ENCODE data around the gene ACLY. TPM values are rescaled to one million over a fixed set of nuclear protein-coding genes. Genes with fewer than 3 reads are reported as not detected.
A peak's percentile ranks its signal among the peaks of the same experiment; 100 is the strongest.

ACLY gene
- total and polyA plus RNA-seq, 2 of the 13 experiments (the other 11 are each of a cell fraction or from before 2014, with no cell fraction given), result 111 to 218 TPM

DNA sequence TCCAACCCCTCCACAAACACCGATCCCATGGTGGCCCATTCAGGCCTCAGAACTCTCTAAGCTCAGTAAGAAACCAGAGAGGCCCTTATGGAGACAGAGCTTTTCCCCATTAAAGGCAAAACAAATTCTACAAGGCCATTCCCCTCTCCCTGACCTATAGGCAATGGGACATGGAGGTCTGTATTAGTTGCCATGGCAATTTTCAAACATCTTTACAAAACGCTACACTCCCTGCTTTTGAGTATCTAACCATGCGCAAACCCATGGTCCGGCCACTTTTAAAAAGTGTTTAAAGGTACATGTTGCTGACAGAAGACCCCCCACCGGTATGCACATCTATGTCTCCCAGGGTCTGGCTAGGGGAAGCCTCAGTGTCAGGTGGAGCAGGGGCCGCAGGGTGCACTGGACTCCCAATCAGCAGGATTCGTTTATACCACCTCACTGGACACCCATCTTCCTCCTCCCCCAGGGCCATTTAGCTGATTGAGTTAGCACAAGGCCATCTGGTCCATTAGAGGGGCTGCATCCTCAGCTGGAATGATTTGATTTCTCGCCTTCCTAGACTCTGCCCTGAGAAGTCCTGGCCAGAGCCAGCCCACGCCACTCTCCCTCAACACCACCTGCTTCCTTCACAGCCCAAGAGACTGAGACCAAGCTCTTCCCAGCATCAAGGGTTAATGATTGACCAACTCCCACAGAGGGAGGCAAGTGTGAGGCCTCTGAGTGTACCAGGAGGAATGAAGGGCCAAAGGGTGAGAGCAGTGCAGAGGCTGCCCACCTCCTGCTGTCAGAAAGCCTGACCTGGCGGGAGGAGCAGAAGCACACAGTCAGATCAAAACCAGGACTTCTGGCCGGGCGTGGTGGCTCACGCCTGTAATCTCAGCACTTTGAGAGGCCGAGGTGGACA is 10.9 kb downstream of the ACLY start (continued):
- TF ChIP-seq, protein P1, sequence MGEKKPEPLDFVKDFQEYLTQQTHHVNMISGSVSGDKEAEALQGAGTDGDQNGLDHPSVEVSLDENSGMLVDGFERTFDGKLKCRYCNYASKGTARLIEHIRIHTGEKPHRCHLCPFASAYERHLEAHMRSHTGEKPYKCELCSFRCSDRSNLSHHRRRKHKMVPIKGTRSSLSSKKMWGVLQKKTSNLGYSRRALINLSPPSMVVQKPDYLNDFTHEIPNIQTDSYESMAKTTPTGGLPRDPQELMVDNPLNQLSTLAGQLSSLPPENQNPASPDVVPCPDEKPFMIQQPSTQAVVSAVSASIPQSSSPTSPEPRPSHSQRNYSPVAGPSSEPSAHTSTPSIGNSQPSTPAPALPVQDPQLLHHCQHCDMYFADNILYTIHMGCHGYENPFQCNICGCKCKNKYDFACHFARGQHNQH (CRISPR knock-in tag; IDR thresholded peaks at IDR 0.05), result peak; percentile 87
- TF ChIP-seq PRMT3 (CRISPR knock-in tag; IDR thresholded peaks at IDR 0.05; ENCODE audit: borderline replicate concordance, low read depth) (no peak), ZSCAN21 (CRISPR knock-in tag; IDR thresholded peaks at IDR 0.05; ENCODE audit: borderline replicate concordance) (peak; percentile 81; the same call in 1 of the 2 replicates), MTA1 (CRISPR knock-in tag; IDR thresholded peaks at IDR 0.05; ENCODE audit: borderline replicate concordance) (peak; percentile 94; the same call in 1 of the 2 replicates), ZNF235 (CRISPR knock-in tag; IDR thresholded peaks at IDR 0.05; ENCODE audit: borderline replicate concordance) (no peak; the same call in 1 of the 2 replicates), KAT8 (CRISPR knock-in tag; IDR thresholded peaks at IDR 0.05) (peak; percentile 77), ZNF12 (CRISPR knock-in tag; IDR thresholded peaks at IDR 0.05) (peak; percentile 28; the same call in 1 of the 2 replicates), ZSCAN12 (CRISPR knock-in tag; IDR thresholded peaks at IDR 0.05) (no peak), ZNF605 (CRISPR knock-in tag; IDR thresholded peaks at IDR 0.05) (no peak; the same call in 1 of the 2 replicates), ATF7-NPFF (CRISPR knock-in tag; IDR thresholded peaks at IDR 0.05; ENCODE audit: low read depth) (peak; percentile 32; the same call in 1 of the 2 replicates), ZNF788 (CRISPR knock-in tag; IDR thresholded peaks at IDR 0.05; ENCODE audit: borderline replicate concordance) (peak; percentile 96; the same call in 1 of the 2 replicates), ZNF33A (CRISPR knock-in tag; IDR thresholded peaks at IDR 0.05; ENCODE audit: borderline replicate concordance) (no peak), RNF2 (conservative IDR thresholded peaks at IDR 0.05; ENCODE audit: low read depth) (no peak)
- TF ChIP-seq, protein P2, sequence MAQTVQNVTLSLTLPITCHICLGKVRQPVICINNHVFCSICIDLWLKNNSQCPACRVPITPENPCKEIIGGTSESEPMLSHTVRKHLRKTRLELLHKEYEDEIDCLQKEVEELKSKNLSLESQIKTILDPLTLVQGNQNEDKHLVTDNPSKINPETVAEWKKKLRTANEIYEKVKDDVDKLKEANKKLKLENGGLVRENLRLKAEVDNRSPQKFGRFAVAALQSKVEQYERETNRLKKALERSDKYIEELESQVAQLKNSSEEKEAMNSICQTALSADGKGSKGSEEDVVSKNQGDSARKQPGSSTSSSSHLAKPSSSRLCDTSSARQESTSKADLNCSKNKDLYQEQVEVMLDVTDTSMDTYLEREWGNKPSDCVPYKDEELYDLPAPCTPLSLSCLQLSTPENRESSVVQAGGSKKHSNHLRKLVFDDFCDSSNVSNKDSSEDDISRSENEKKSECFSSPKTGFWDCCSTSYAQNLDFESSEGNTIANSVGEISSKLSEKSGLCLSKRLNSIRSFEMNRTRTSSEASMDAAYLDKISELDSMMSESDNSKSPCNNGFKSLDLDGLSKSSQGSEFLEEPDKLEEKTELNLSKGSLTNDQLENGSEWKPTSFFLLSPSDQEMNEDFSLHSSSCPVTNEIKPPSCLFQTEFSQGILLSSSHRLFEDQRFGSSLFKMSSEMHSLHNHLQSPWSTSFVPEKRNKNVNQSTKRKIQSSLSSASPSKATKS (CRISPR knock-in tag; IDR thresholded peaks at IDR 0.05), result no peak
- TF ChIP-seq, protein P3, sequence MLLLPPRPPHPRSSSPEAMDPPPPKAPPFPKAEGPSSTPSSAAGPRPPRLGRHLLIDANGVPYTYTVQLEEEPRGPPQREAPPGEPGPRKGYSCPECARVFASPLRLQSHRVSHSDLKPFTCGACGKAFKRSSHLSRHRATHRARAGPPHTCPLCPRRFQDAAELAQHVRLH (CRISPR knock-in tag; IDR thresholded peaks at IDR 0.05; ENCODE audit: borderline replicate concordance, low read depth), result peak; percentile 95
- TF ChIP-seq, protein P4, sequence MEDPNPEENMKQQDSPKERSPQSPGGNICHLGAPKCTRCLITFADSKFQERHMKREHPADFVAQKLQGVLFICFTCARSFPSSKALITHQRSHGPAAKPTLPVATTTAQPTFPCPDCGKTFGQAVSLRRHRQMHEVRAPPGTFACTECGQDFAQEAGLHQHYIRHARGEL (CRISPR knock-in tag; IDR thresholded peaks at IDR 0.05), result no peak
- TF ChIP-seq, protein P5, sequence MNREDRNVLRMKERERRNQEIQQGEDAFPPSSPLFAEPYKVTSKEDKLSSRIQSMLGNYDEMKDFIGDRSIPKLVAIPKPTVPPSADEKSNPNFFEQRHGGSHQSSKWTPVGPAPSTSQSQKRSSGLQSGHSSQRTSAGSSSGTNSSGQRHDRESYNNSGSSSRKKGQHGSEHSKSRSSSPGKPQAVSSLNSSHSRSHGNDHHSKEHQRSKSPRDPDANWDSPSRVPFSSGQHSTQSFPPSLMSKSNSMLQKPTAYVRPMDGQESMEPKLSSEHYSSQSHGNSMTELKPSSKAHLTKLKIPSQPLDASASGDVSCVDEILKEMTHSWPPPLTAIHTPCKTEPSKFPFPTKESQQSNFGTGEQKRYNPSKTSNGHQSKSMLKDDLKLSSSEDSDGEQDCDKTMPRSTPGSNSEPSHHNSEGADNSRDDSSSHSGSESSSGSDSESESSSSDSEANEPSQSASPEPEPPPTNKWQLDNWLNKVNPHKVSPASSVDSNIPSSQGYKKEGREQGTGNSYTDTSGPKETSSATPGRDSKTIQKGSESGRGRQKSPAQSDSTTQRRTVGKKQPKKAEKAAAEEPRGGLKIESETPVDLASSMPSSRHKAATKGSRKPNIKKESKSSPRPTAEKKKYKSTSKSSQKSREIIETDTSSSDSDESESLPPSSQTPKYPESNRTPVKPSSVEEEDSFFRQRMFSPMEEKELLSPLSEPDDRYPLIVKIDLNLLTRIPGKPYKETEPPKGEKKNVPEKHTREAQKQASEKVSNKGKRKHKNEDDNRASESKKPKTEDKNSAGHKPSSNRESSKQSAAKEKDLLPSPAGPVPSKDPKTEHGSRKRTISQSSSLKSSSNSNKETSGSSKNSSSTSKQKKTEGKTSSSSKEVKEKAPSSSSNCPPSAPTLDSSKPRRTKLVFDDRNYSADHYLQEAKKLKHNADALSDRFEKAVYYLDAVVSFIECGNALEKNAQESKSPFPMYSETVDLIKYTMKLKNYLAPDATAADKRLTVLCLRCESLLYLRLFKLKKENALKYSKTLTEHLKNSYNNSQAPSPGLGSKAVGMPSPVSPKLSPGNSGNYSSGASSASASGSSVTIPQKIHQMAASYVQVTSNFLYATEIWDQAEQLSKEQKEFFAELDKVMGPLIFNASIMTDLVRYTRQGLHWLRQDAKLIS (CRISPR knock-in tag; IDR thresholded peaks at IDR 0.05), result no peak
- TF ChIP-seq, protein P6, sequence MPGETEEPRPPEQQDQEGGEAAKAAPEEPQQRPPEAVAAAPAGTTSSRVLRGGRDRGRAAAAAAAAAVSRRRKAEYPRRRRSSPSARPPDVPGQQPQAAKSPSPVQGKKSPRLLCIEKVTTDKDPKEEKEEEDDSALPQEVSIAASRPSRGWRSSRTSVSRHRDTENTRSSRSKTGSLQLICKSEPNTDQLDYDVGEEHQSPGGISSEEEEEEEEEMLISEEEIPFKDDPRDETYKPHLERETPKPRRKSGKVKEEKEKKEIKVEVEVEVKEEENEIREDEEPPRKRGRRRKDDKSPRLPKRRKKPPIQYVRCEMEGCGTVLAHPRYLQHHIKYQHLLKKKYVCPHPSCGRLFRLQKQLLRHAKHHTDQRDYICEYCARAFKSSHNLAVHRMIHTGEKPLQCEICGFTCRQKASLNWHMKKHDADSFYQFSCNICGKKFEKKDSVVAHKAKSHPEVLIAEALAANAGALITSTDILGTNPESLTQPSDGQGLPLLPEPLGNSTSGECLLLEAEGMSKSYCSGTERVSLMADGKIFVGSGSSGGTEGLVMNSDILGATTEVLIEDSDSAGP (CRISPR knock-in tag; IDR thresholded peaks at IDR 0.05; ENCODE audit: borderline replicate concordance), result peak; percentile 74

Data from HepG2 (cell line).